Vagina (tissue), 2 donors: ENCODE measurements around the gene HMCN1. TPM values are rescaled to one million over a fixed set of nuclear protein-coding genes. Genes with fewer than 3 reads are reported as not detected.

Experiments used
- DNase-seq, 2 donors: peaks; one replicate each; pipeline ENCODE4 v3.0.0-alpha.2; 2017; ENCODE audit errors: extremely low spot score in 2 of 2
- H3K27ac ChIP-seq: fragments of 200-600 bp; sonication (generic); one replicate; pipeline ENCODE4 v1.5.1; 2019
- H3K27me3 ChIP-seq: fragments of 200-600 bp; sonication (generic); one replicate; pipeline ENCODE4 v1.5.1; 2019
- H3K36me3 ChIP-seq, 2 donors: fragments of 200-600 bp; sonication (generic); one replicate each; pipeline ENCODE4 v1.5.1; 2017 to 2019
- H3K4me1 ChIP-seq: fragments of 200-600 bp; sonication (generic); one replicate; pipeline ENCODE4 v1.5.1; 2019
- H3K4me3 ChIP-seq, 2 donors: fragments of 200-600 bp; sonication (generic); 1 replicate in 1 of 2; 2 replicates in 1 of 2; pipeline ENCODE4 v1.5.1; 2016 to 2019
- H3K9me3 ChIP-seq: fragments of 200-600 bp; sonication (generic); one replicate; pipeline ENCODE4 v1.5.1; 2019
- CTCF ChIP-seq, 3 experiments: fragments of 450-650 bp in 2 of 3; fragments of 200-600 bp in 1 of 3; sonication (generic) in 1 of 3; IDR thresholded peaks; one replicate each; pipeline ENCODE4 v1.5.1; 2017 to 2019; ENCODE audit warnings: antibody characterized with exemption in 3 of 3, mild to moderate bottlenecking in 2 of 3, moderate library complexity in 2 of 3
- POLR2A ChIP-seq, 2 donors: fragments of 450-650 bp; IDR thresholded peaks; one replicate each; pipeline ENCODE4 v1.6.1; 2017; ENCODE audit warnings: antibody characterized with exemption in 2 of 2, mild to moderate bottlenecking in 2 of 2, moderate library complexity in 2 of 2
- POLR2AphosphoS5 ChIP-seq, 2 donors: sonication (generic); formaldehyde crosslinking; IDR thresholded peaks; one replicate each; pipeline ENCODE4 v1.9.0; 2017; ENCODE audit warnings: antibody characterized with exemption in 2 of 2, mild to moderate bottlenecking in 2 of 2, low read depth in 1 of 2; ENCODE audit not compliant: insufficient read depth in 1 of 2
- intact Hi-C: fragments of 100-400 bp; cut with DNase I; formaldehyde crosslinking; loops from one replicate; pipeline ENCODE4 v1.15.1; 2023
- total RNA-seq: library from RNA; depleted of rRNA; stranded (reverse); fragments of >200 nt; gene quantifications from one replicate; pipeline ENCODE4 v1.2.3, GENCODE V29; 2016

HMCN1 gene
- total RNA-seq, 1 donor from 2014 or later, result 10.6 TPM

- no peak for TF ChIP-seq POLR2AphosphoS5 (IDR thresholded peaks at IDR 0.05; ENCODE audit: insufficient read depth in 1 of 2, low read depth in 1 of 2)
- no peak for TF ChIP-seq CTCF (IDR thresholded peaks at IDR 0.05)
- no peak for TF ChIP-seq POLR2A (IDR thresholded peaks at IDR 0.05)
- Histone ChIP-seq H3K36me3 (no peaks in the 10 kb centered on the region), H3K27ac (no peak overlapping the region), H3K4me1 (no peaks in the 10 kb centered on the region), H3K27me3 (no peaks in the 10 kb centered on the region), H3K9me3 (no peaks in the 10 kb centered on the region), H3K4me3 (no peak overlapping the region)
- DNase-seq, result no peak
- intact Hi-C loops, result no loop called here
Observed at GRCh38 chr1:185929776-185930175, 195.6 kb downstream of the HMCN1 start.

GRCh38 chr1:185931438-185931837 lies 197.2 kb downstream of the HMCN1 start:
- H3K36me3 ChIP-seq, result no peaks in the 10 kb centered on the region
- intact Hi-C loops, result no loop called here
- H3K27ac ChIP-seq, result no peak overlapping the region
- no peaks in the 10 kb centered on the region for H3K27me3 ChIP-seq
- no peaks in the 10 kb centered on the region for H3K4me1 ChIP-seq
- no peak for DNase-seq
- TF ChIP-seq POLR2A (IDR thresholded peaks at IDR 0.05), result no peak
- no peak for TF ChIP-seq POLR2AphosphoS5 (IDR thresholded peaks at IDR 0.05; ENCODE audit: insufficient read depth in 1 of 2, low read depth in 1 of 2)
- H3K4me3 ChIP-seq, result no peak overlapping the region
- no peaks in the 10 kb centered on the region for H3K9me3 ChIP-seq

- DNase-seq, result no peak
- Histone ChIP-seq H3K4me3 (no peak overlapping the region), H3K27ac (no peak overlapping the region), H3K9me3 (no peaks in the 10 kb centered on the region), H3K4me1 (no peaks in the 10 kb centered on the region), H3K27me3 (no peaks in the 10 kb centered on the region), H3K36me3 (no peaks in the 10 kb centered on the region)
- intact Hi-C loops, result no loop called here
- TF ChIP-seq POLR2AphosphoS5 (IDR thresholded peaks at IDR 0.05; ENCODE audit: insufficient read depth in 1 of 2, low read depth in 1 of 2), result no peak
- no peak for TF ChIP-seq POLR2A (IDR thresholded peaks at IDR 0.05)
- TF ChIP-seq CTCF (IDR thresholded peaks at IDR 0.05), result no peak
Observed at GRCh38 chr1:185933580-185933979, 199.4 kb downstream of the HMCN1 start.

- no peaks in the 10 kb centered on the region for H3K9me3 ChIP-seq
- H3K4me3 ChIP-seq, result no peak overlapping the region
- no peak for DNase-seq
- H3K36me3 ChIP-seq, result no peaks in the 10 kb centered on the region
- intact Hi-C loops, result no loop called here
- H3K27me3 ChIP-seq, result no peaks in the 10 kb centered on the region
- TF ChIP-seq CTCF (IDR thresholded peaks at IDR 0.05) (no peak), POLR2AphosphoS5 (IDR thresholded peaks at IDR 0.05; ENCODE audit: insufficient read depth in 1 of 2, low read depth in 1 of 2) (no peak), POLR2A (IDR thresholded peaks at IDR 0.05) (no peak)
- H3K4me1 ChIP-seq, result no peaks in the 10 kb centered on the region
- no peak overlapping the region for H3K27ac ChIP-seq
Observed at GRCh38 chr1:185934476-185935189, 200.4 kb downstream of the HMCN1 start.

- Histone ChIP-seq H3K27me3 (no peaks in the 10 kb centered on the region), H3K4me1 (no peaks in the 10 kb centered on the region), H3K36me3 (no peaks in the 10 kb centered on the region), H3K9me3 (no peaks in the 10 kb centered on the region), H3K4me3 (no peak overlapping the region), H3K27ac (no peak overlapping the region)
- no peak for DNase-seq
- TF ChIP-seq POLR2AphosphoS5 (IDR thresholded peaks at IDR 0.05; ENCODE audit: insufficient read depth in 1 of 2, low read depth in 1 of 2) (no peak), CTCF (IDR thresholded peaks at IDR 0.05) (no peak), POLR2A (IDR thresholded peaks at IDR 0.05) (no peak)
- intact Hi-C loops, result no loop called here
Observed at GRCh38 chr1:185935360-185935759, 201.2 kb downstream of the HMCN1 start.
